Panc1 (cell line): ENCODE data around the gene ADRM1. TPM values are rescaled to one million over a fixed set of nuclear protein-coding genes. Genes with fewer than 3 reads are reported as not detected.

Experiments used
- ATAC-seq: fragments of 200-7000 bp; cut with Tn5 transposase; 2 replicates; pipeline ENCODE4 v1.9.1; 2020; ENCODE audit warnings: mild to moderate bottlenecking, moderate library complexity
- BruUV-seq: library from RNA; stranded (reverse); fragments of 400-500 nt; replicated peaks from 2 replicates; lab custom pipeline; 2021; lab: Mats Ljungman, UMichigan
- CTCF ChIA-PET: fragments of 300-600 bp; sonication (Branson Sonifier 250); formaldehyde crosslinking; loops from one replicate; lab custom pipeline; 2022; ENCODE audit warnings: antibody characterized with exemption; lab: Charles Lee
- POLR2A ChIA-PET: fragments of 300-600 bp; sonication (Branson Sonifier 250); formaldehyde crosslinking; loops from one replicate; lab custom pipeline; 2022; ENCODE audit warnings: antibody characterized with exemption; lab: Charles Lee
- DNase-seq: peaks from one replicate; pipeline ENCODE4 v3.0.0-alpha.2; 2010; ENCODE audit warnings: low read depth, low spot score
- H3K27ac ChIP-seq: 2 replicates; pipeline ENCODE4 v1.5.1; 2011; ENCODE audit warnings: mild to moderate bottlenecking, low read length, inconsistent platforms
- H3K27me3 ChIP-seq: fragments of 200-500 bp; sonication (Bioruptor generic); 2 replicates; pipeline ENCODE4 v1.6.0; 2014; ENCODE audit warnings: low read length, inconsistent platforms; ENCODE audit not compliant: control insufficient read depth, insufficient read depth
- H3K36me3 ChIP-seq: fragments of 200-500 bp; sonication (Bioruptor generic); 2 replicates; pipeline ENCODE4 v1.5.1; 2014; ENCODE audit warnings: inconsistent platforms, mild to moderate bottlenecking, low read length, moderate library complexity; ENCODE audit not compliant: control insufficient read depth, insufficient read depth
- H3K4me1 ChIP-seq: 2 replicates; pipeline ENCODE4 v1.5.1; 2011; ENCODE audit warnings: inconsistent platforms, mild to moderate bottlenecking, low read length, moderate library complexity; ENCODE audit not compliant: control insufficient read depth, insufficient read depth
- H3K4me3 ChIP-seq, 2 experiments: 2 replicates each; pipeline ENCODE4 v1.5.1; 2011 to 2012; ENCODE audit warnings: low read depth in 2 of 2, low read length in 2 of 2, mild to moderate bottlenecking in 2 of 2, inconsistent platforms in 1 of 2, moderate library complexity in 1 of 2
- H3K9me3 ChIP-seq: fragments of 200-500 bp; sonication (Bioruptor generic); 2 replicates; pipeline ENCODE4 v1.5.1; 2014; ENCODE audit warnings: low read depth, mild to moderate bottlenecking, inconsistent platforms, low read length, moderate library complexity; ENCODE audit not compliant: control insufficient read depth, insufficient read depth
- CTCF ChIP-seq: fragments of 450-650 bp; IDR thresholded peaks from 2 replicates; pipeline ENCODE4 v1.5.1; 2017; ENCODE audit warnings: mild to moderate bottlenecking
- POLR2AphosphoS5 ChIP-seq: IDR thresholded peaks from 2 replicates; pipeline ENCODE4 v1.6.1; 2012; ENCODE audit warnings: mild to moderate bottlenecking, low read depth, low read length, moderate library complexity
- REST ChIP-seq, 2 experiments: IDR thresholded peaks; 2 replicates each; pipeline ENCODE4 v1.6.1; 2011 to 2012; ENCODE audit warnings: low read depth in 2 of 2, control low read depth in 1 of 2, low read length in 1 of 2, mild to moderate bottlenecking in 1 of 2, moderate library complexity in 1 of 2; ENCODE audit not compliant: insufficient read depth in 1 of 2
- SIN3A ChIP-seq: IDR thresholded peaks from 2 replicates; pipeline ENCODE4 v1.6.1; 2012; ENCODE audit warnings: low read depth, mild to moderate bottlenecking, low read length, moderate library complexity, borderline replicate concordance; ENCODE audit not compliant: insufficient read depth
- TCF7L2 ChIP-seq: IDR thresholded peaks from 2 replicates; pipeline ENCODE4 v1.6.1; 2011; ENCODE audit warnings: mild to moderate bottlenecking, low read depth, low read length, inconsistent platforms
- in situ Hi-C: cut with HindIII; loops from 2 replicates; pipeline ENCODE4 v1.10.0; 2016; ENCODE audit warnings: low sequenced_read_pairs, low pct_unique_long_range_greater_than_20kb
- intact Hi-C: fragments of 100-400 bp; cut with micrococcal nuclease; formaldehyde crosslinking; loops from one replicate; pipeline ENCODE4 v1.10.0; 2022; ENCODE audit not compliant: unreplicated experiment
- total RNA-seq: library from RNA; stranded (reverse); gene quantifications from one replicate; pipeline ENCODE4 v1.2.1, GENCODE V29; 2021; ENCODE audit not compliant: unreplicated experiment

ADRM1 gene
- total RNA-seq, 1 experiment from 2014 or later = 194 TPM

- Histone ChIP-seq H3K9me3 (no peaks in the 10 kb centered on the region), H3K4me3 (no peak overlapping the region), H3K27me3 (no peaks in the 10 kb centered on the region), H3K27ac (no peak overlapping the region), H3K36me3 (peaks cover 14% of the 10 kb centered on the region), H3K4me1 (no peaks in the 10 kb centered on the region)
- intact Hi-C loops (no loop called here), in situ Hi-C loops (no loop called here)
- TF ChIP-seq REST (IDR thresholded peaks at IDR 0.05; ENCODE audit: insufficient read depth in 1 of 2, low read depth in 2 of 2, low read length in 1 of 2) (no peak), TCF7L2 (no peak), SIN3A (no peak), POLR2AphosphoS5 (no peak), CTCF (no peak)
- DNase-seq = no peak
- ChIA-PET POLR2A (no interaction called here), CTCF (no interaction called here)
- no peak for ATAC-seq
- no TSS peak for BruUV-seq
These were observed 28.6 kb downstream of the ADRM1 start for GRCh38 chr20:62331347-62331746.

GRCh38 chr20:62332421-62332820 is 29.6 kb downstream of the ADRM1 start:
- in situ Hi-C loops = no loop called here
- BruUV-seq = no TSS peak
- ChIA-PET CTCF (no interaction called here), POLR2A (no interaction called here)
- no peak for ATAC-seq
- DNase-seq = no peak
- Histone ChIP-seq H3K36me3 (peaks cover 11% of the 10 kb centered on the region), H3K27me3 (no peaks in the 10 kb centered on the region), H3K4me3 (no peak overlapping the region), H3K9me3 (no peaks in the 10 kb centered on the region), H3K4me1 (no peaks in the 10 kb centered on the region), H3K27ac (no peak overlapping the region)
- TF ChIP-seq SIN3A (no peak), TCF7L2 (no peak), POLR2AphosphoS5 (no peak; the same call in 1 of the 2 replicates), CTCF (no peak), REST (IDR thresholded peaks at IDR 0.05; ENCODE audit: insufficient read depth in 1 of 2, low read depth in 2 of 2, low read length in 1 of 2) (no peak)
- intact Hi-C loops = no loop called here
